Upper lobe of left lung (tissue), 4 donors: ENCODE results near the gene DGKI.

Experiments
- CTCF ChIP-seq, 6 experiments: fragments of 450-650 bp in 4 of 6; fragments of 200-600 bp in 2 of 6; sonication (generic) in 2 of 6; IDR thresholded peaks; one replicate each; pipeline ENCODE4 v1.5.1; 2016 to 2019; ENCODE audit warnings: antibody characterized with exemption in 6 of 6
- EP300 ChIP-seq, 4 donors: sonication (generic); formaldehyde crosslinking; IDR thresholded peaks; one replicate each; pipeline ENCODE4 v1.5.1; 2017; ENCODE audit warnings: antibody characterized with exemption in 4 of 4, control low read depth in 2 of 4
- POLR2A ChIP-seq, 4 donors: fragments of 450-650 bp; IDR thresholded peaks; one replicate each; pipeline ENCODE4 v1.5.1; 2016 to 2017; ENCODE audit warnings: antibody characterized with exemption in 4 of 4, mild to moderate bottlenecking in 2 of 4
- POLR2AphosphoS5 ChIP-seq, 2 donors: sonication (generic); formaldehyde crosslinking; IDR thresholded peaks; one replicate each; pipeline ENCODE4 v1.5.1; 2017; ENCODE audit warnings: antibody characterized with exemption in 2 of 2

- TF ChIP-seq POLR2AphosphoS5 (IDR thresholded peaks at IDR 0.05) (no peak), CTCF (IDR thresholded peaks at IDR 0.05) (no peak), EP300 (IDR thresholded peaks at IDR 0.05) (no peak), POLR2A (IDR thresholded peaks at IDR 0.05) (no peak)
Measured at GRCh38 chr7:137862358-137862757, 15.6 kb upstream of the DGKI start.
